GM12801 (cell line): Measurements from ENCODE around the gene KLHL35.

Source experiments
- TF ChIP-seq, protein P1 (sequence below): IDR thresholded peaks from one replicate; pipeline ENCODE4 v1.5.1; 2011; ENCODE audit warnings: control low read depth; ENCODE audit not compliant: insufficient read length; ENCODE audit errors: extremely low read depth

KLHL35 gene

DNA sequence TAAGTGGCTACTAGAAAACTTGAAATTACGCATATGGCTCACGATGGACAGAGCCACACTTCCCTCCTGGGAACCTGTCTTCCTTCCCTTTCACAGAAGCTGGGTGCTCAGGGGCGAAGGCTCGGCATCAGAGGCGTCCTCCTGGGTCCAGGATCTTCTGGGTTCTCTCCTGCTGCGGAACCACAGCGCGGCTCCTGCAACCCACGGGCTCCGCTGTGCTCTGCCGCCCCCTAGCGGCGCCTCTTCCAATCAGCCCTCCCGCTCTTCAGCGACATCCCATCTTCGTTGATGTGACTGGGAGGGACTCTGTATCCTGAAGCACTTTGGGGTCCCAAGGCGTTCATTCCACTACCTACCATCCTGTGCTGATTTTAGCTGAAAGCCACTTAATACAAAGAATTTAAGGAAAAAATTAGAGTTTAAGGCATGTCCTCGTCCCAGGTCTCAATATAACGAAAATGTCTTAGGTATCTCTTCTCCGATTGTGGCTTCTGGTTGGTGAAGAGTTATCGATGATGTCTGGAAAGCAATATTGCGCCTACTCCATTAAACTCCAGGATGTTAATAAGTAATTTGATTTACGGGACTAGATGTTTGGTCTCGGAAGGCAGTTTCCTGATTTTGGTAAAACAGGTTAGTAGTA lies 48.4 kb downstream of the KLHL35 start:
- TF ChIP-seq, protein P1, sequence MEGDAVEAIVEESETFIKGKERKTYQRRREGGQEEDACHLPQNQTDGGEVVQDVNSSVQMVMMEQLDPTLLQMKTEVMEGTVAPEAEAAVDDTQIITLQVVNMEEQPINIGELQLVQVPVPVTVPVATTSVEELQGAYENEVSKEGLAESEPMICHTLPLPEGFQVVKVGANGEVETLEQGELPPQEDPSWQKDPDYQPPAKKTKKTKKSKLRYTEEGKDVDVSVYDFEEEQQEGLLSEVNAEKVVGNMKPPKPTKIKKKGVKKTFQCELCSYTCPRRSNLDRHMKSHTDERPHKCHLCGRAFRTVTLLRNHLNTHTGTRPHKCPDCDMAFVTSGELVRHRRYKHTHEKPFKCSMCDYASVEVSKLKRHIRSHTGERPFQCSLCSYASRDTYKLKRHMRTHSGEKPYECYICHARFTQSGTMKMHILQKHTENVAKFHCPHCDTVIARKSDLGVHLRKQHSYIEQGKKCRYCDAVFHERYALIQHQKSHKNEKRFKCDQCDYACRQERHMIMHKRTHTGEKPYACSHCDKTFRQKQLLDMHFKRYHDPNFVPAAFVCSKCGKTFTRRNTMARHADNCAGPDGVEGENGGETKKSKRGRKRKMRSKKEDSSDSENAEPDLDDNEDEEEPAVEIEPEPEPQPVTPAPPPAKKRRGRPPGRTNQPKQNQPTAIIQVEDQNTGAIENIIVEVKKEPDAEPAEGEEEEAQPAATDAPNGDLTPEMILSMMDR = no peak

DNA sequence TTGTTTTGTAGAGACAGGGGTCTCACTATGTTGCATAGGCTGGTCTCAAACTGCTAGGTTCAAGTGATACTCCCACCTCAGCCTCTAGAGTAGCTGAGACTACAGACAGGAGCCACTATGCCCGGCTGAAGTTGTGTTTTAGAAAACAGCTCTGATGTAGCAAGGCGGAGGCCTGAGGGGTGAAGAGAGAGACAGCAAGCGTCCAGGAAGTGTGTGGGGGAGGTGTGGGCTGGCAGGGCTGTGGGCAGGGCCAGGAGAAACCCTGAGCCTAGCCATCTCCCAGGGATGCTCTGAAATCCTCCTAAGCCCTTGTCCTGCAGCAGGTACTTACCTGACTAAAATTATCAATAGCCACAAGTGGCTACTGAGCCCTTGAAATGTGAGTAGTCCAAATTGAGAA lies 49.8 kb downstream of the KLHL35 start:
- TF ChIP-seq, protein P1 = no peak

DNA sequence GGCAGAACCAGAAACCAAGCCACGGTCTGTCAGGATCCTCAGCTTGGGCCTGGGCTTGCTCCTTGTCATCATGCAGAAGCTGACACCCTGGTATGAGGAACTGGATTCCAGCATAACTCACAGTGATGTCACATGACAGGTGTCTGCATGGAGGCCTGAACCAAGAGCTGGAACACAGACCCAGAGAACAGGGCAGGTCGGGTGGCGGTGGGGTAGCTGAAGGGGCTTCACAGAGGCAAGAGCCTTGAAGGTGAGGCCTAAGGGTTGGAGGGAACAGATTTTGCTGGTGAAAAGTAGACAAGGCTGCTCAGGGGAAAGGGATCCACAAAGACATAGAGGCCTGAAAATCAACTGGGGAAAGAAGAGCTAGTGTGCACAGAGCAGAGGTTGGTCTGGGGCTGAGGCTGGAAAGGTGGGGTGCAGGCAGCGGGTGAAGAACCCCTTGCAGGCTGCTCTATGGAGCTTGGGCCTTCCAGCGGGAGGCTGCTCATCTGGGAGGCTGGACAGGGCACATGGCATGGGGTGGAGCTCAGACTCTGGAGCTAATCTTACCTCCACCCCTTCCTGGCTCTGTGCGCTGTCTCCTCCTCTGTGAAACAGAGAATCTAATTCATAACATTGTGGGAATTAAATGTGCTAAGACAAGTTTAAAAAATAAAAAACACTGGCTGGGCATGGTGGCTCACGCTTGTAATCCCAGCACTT lies 52.1 kb downstream of the KLHL35 start:
- TF ChIP-seq, protein P1 = no peak

DNA sequence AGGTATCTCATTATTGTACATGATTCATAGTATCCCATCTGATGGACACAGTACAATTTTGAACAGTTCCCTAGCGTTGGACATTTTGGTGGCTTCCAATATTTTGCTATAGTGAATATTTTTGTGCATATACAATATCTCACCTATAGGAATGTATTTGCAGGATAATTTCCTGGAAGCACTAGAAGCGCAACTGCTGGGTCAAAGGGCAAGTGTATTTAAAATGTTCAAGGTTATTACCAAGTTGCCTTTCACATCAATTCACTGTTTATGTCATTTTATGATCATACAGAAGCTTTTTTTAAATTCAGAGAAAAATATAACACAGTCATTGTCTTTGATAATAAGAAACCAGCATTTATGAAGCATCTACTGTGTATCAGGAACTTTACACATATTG lies 52.8 kb downstream of the KLHL35 start:
- TF ChIP-seq, protein P1 = no peak

DNA sequence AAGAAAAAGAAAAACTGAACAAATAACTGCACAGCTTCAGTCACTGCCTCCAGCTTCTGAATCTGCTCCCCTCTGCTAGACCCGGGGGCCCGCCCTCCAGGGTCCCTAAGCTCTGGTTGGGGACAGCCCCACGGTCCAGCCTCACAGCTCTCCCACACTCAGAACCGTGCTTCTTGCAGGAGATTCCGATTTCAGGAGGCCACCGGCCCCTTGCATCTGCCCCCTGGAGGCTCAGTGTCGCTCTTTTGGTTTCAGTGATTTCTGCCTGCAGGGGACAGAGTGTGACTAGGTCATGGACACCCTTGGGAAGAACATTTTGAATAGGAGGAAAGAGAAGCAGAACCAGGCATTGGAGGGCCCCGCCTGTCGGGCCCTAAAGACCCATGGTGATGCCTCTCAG lies 56.8 kb downstream of the KLHL35 start:
- TF ChIP-seq, protein P1 = no peak

DNA sequence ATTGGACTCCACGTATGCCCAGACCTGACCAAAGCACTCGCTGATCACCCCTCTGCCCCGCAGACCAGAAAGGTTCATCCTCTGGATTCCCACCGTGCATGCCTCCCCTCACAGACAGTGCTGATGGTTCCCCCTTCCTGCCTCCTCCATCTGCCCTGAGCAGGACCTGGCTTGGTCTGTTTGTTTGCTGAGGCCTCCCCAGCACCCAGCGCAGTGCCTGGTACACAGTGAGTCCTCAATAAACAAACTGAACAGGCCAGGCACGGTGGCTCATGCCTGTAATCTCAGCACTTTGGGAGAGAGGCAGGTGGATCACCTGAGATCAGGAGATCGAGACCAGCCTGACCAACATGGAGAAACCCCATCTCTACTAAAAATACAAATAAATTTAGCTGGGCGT lies 57.4 kb downstream of the KLHL35 start:
- TF ChIP-seq, protein P1 = no peak

DNA sequence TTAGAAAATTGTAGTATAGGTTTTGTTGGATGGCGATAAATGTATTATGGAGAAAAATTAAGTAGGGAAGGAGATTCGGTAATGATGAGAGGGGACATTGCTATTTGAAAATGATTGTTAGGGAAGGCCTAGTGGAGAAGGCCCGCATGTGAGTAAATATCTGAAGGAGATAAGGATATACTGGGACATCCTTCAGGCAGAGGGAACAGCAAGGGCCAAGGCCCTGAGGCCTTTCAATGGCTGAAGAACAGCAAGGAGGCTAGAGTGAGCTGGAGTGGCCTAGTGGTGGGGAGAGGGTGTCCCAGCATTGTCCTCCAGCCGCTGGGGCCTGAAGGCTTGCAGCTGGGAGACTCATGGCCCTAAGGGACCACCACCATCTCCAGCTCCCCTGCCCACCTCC lies 58.4 kb downstream of the KLHL35 start:
- TF ChIP-seq, protein P1 = no peak
